ENCODE results near the gene C20orf144.

DNA sequence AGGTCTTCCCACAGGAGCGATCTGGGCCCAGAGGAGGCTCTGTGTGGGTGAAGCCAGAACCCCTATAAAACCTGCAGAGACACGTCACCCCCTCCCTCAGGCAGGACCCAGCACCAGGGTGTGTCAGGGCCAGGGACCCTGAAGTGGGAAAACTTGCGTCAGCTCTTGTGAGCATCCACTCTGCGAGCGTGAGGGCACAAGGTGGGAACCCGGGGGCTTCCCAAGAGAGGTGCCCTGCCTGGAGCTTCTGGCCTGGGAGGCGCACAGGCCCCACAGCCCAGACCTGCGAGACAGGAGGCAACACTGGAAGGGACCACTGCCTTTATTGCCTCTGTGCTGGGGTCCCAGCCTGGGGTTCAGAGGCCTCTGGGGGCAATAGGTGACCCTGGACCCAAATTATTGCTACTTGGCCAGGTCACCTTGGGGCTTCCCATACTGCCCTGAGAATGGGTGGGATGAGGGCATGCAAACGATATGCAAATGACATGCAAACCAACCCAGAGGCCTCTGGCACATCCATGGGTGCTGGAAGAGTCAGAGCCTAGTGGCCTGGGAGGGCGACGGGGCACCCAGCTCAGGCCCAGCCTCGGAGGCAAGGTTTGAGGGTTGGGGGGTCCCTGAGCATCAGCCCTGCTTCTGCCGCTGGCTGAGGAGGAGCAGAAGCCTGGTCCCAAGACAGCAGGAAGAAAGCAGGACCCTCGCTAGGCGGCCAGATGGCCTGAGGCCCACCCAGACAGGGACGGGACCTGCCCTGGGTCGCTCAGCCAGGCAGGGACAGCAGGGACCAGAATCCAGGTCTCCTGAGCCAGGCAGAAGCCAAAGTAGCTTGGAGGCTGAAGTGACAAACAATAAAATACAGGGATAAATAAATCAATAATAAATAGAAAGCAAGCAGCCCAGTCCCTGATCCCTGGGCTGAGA is 5.1 kb upstream of the C20orf144 start:
- TF ChIP-seq, protein P1, sequence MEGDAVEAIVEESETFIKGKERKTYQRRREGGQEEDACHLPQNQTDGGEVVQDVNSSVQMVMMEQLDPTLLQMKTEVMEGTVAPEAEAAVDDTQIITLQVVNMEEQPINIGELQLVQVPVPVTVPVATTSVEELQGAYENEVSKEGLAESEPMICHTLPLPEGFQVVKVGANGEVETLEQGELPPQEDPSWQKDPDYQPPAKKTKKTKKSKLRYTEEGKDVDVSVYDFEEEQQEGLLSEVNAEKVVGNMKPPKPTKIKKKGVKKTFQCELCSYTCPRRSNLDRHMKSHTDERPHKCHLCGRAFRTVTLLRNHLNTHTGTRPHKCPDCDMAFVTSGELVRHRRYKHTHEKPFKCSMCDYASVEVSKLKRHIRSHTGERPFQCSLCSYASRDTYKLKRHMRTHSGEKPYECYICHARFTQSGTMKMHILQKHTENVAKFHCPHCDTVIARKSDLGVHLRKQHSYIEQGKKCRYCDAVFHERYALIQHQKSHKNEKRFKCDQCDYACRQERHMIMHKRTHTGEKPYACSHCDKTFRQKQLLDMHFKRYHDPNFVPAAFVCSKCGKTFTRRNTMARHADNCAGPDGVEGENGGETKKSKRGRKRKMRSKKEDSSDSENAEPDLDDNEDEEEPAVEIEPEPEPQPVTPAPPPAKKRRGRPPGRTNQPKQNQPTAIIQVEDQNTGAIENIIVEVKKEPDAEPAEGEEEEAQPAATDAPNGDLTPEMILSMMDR (IDR thresholded peaks at IDR 0.05; ENCODE audit: low read length) = no peak
- TF ChIP-seq EZH2 (optimal IDR thresholded peaks at IDR 0.05; ENCODE audit: low read depth, low read length) = no peak
- TF ChIP-seq EZH2phosphoT487 (IDR thresholded peaks at IDR 0.05; ENCODE audit: low read length) = no peak
